ENCODE results near the gene LOXL4.

LOXL4 gene

GRCh38 chr10:98295401-98295811 is 27.4 kb upstream of the LOXL4 start:
- DNase-seq (ENCODE audit: low read depth) = no peak

- no peak for DNase-seq (ENCODE audit: low read depth)
Measured at GRCh38 chr10:98294270-98294627, 26.3 kb upstream of the LOXL4 start.

- no peak for DNase-seq (ENCODE audit: low read depth)
Measured at GRCh38 chr10:98293550-98294269, 25.7 kb upstream of the LOXL4 start.

GRCh38 chr10:98292971-98293370 is 25.0 kb upstream of the LOXL4 start:
- DNase-seq (ENCODE audit: low read depth) = no peak

- no peak for DNase-seq (ENCODE audit: low read depth)
Measured at GRCh38 chr10:98289802-98290209, 21.8 kb upstream of the LOXL4 start.

- DNase-seq (ENCODE audit: low read depth) = no peak
Measured at GRCh38 chr10:98287321-98287720, 19.3 kb upstream of the LOXL4 start.

GRCh38 chr10:98286419-98286818 is 18.4 kb upstream of the LOXL4 start:
- no peak for DNase-seq (ENCODE audit: low read depth)

- DNase-seq (ENCODE audit: low read depth) = no peak
Measured at GRCh38 chr10:98285416-98285815, 17.4 kb upstream of the LOXL4 start.

GRCh38 chr10:98276311-98276710 is 8.3 kb upstream of the LOXL4 start:
- no peak for DNase-seq (ENCODE audit: low read depth)

- no peak for DNase-seq (ENCODE audit: low read depth)
Measured at GRCh38 chr10:98274562-98274961, 6.6 kb upstream of the LOXL4 start.

- DNase-seq (ENCODE audit: low read depth) = no peak
Measured at GRCh38 chr10:98273057-98273850, 5.3 kb upstream of the LOXL4 start.

GRCh38 chr10:98272656-98273055 is 4.7 kb upstream of the LOXL4 start:
- no peak for DNase-seq (ENCODE audit: low read depth)

- DNase-seq (ENCODE audit: low read depth) = no peak
Measured at GRCh38 chr10:98272245-98272644, 4.3 kb upstream of the LOXL4 start.

GRCh38 chr10:98270786-98271185 is 2.8 kb upstream of the LOXL4 start:
- DNase-seq (ENCODE audit: low read depth) = no peak

- no peak for DNase-seq (ENCODE audit: low read depth)
Measured at GRCh38 chr10:98270073-98270740, 2.2 kb upstream of the LOXL4 start.

- peak; percentile 85 for DNase-seq (ENCODE audit: low read depth)
Measured at GRCh38 chr10:98269435-98269912, 1.5 kb upstream of the LOXL4 start.

GRCh38 chr10:98268694-98269431 is 869 bp upstream of the LOXL4 start:
- DNase-seq (ENCODE audit: low read depth) = no peak

- no peak for DNase-seq (ENCODE audit: low read depth)
Measured at GRCh38 chr10:98267069-98267893, 713 bp downstream of the LOXL4 start.

GRCh38 chr10:98266647-98267046 is 1.3 kb downstream of the LOXL4 start:
- DNase-seq (ENCODE audit: low read depth) = no peak

GRCh38 chr10:98265403-98266378 is 2.3 kb downstream of the LOXL4 start:
- DNase-seq (ENCODE audit: low read depth) = no peak

Data from ELR (cell line).